Osteoblast (primary cell): Measurements from ENCODE around the gene RPA1. TPM values are rescaled to one million over a fixed set of nuclear protein-coding genes. Genes with fewer than 3 reads are reported as not detected.

Experiments used
- DNase-seq: peaks from one replicate; pipeline ENCODE4 v3.0.0; 2011; ENCODE audit warnings: low spot score, mixed read lengths; ENCODE audit not compliant: insufficient read length; ENCODE audit errors: missing footprints
- H2AFZ ChIP-seq: 2 replicates; pipeline ENCODE4 v1.6.0; 2011; ENCODE audit warnings: mild to moderate bottlenecking, low read length
- H3K27ac ChIP-seq: 2 replicates; pipeline ENCODE4 v1.5.1; 2011; ENCODE audit warnings: mild to moderate bottlenecking, low read depth, low read length, moderate library complexity
- H3K27me3 ChIP-seq: 2 replicates; pipeline ENCODE4 v1.6.0; 2012; ENCODE audit warnings: mild to moderate bottlenecking, control low read depth, inconsistent platforms, low read length, moderate library complexity; ENCODE audit not compliant: insufficient read depth
- H3K36me3 ChIP-seq: 2 replicates; pipeline ENCODE4 v1.5.1; 2011; ENCODE audit warnings: mild to moderate bottlenecking, low read length, control low read depth, moderate library complexity; ENCODE audit not compliant: insufficient read depth
- H3K4me1 ChIP-seq: 2 replicates; pipeline ENCODE4 v1.5.1; 2011; ENCODE audit warnings: mild to moderate bottlenecking, low read length, control low read depth, moderate library complexity; ENCODE audit not compliant: insufficient read depth
- H3K4me2 ChIP-seq: 2 replicates; pipeline ENCODE4 v1.6.0; 2011; ENCODE audit warnings: mild to moderate bottlenecking, low read length; ENCODE audit not compliant: insufficient read depth
- H3K4me3 ChIP-seq: fragments of 200-600 bp; sonication (generic); 3 replicates; pipeline ENCODE4 v1.5.1; 2012; ENCODE audit warnings: mild to moderate bottlenecking, low read length, inconsistent platforms; ENCODE audit not compliant: insufficient read depth
- H3K79me2 ChIP-seq: 2 replicates; pipeline ENCODE4 v1.6.0; 2012; ENCODE audit warnings: mild to moderate bottlenecking, low read length, control low read depth, inconsistent platforms; ENCODE audit not compliant: insufficient read depth
- H3K9me3 ChIP-seq: 2 replicates; pipeline ENCODE4 v1.5.1; 2011; ENCODE audit warnings: low read depth, low read length, control low read depth
- H4K20me1 ChIP-seq: 2 replicates; pipeline ENCODE4 v1.6.0; 2012; ENCODE audit warnings: mild to moderate bottlenecking, low read length, control low read depth; ENCODE audit not compliant: insufficient read depth
- total RNA-seq: library from RNA; depleted of rRNA; stranded (reverse); fragments of >200 nt; gene quantifications from 2 replicates; pipeline ENCODE4 v1.2.3, GENCODE V29; 2012
- TF ChIP-seq, protein P1 (sequence below): IDR thresholded peaks from 2 replicates; pipeline ENCODE4 v1.5.1; 2011; ENCODE audit warnings: mild to moderate bottlenecking, low read depth, low read length, moderate library complexity; ENCODE audit errors: extremely low read depth

RPA1 gene
- total RNA-seq, 1 donor = 14.8 TPM

DNA sequence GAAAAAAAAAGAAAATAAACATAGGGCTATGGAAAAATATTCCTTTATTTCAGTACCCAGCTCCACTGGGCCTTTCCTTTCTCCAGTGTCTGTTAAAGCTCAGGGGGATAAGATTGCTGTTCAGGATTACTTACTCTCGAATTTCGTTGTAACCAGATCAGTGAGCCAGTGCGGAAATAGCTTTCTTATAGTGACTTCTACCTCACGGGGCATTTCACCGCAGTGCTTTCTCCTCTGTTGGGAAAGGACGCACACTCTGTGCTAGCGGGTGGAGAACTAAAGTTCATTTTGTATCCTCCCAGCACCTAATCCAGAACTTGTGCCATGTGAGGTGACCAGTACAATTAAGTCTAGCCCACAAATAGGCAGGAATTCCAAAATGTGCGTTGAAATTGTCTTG is 38.3 kb downstream of the RPA1 start:
- no peak for DNase-seq
- Histone ChIP-seq H3K36me3 (peaks cover 13% of the 10 kb centered on the region), H3K27me3 (no peaks in the 10 kb centered on the region), H3K9me3 (no peaks in the 10 kb centered on the region), H3K4me3 (no peak overlapping the region), H3K79me2 (no peaks in the 10 kb centered on the region), H3K27ac (no peak overlapping the region), H4K20me1 (no peaks in the 10 kb centered on the region), H3K4me2 (no peak overlapping the region), H3K4me1 (no peaks in the 10 kb centered on the region), H2AFZ (no peak overlapping the region)
- TF ChIP-seq, protein P1, sequence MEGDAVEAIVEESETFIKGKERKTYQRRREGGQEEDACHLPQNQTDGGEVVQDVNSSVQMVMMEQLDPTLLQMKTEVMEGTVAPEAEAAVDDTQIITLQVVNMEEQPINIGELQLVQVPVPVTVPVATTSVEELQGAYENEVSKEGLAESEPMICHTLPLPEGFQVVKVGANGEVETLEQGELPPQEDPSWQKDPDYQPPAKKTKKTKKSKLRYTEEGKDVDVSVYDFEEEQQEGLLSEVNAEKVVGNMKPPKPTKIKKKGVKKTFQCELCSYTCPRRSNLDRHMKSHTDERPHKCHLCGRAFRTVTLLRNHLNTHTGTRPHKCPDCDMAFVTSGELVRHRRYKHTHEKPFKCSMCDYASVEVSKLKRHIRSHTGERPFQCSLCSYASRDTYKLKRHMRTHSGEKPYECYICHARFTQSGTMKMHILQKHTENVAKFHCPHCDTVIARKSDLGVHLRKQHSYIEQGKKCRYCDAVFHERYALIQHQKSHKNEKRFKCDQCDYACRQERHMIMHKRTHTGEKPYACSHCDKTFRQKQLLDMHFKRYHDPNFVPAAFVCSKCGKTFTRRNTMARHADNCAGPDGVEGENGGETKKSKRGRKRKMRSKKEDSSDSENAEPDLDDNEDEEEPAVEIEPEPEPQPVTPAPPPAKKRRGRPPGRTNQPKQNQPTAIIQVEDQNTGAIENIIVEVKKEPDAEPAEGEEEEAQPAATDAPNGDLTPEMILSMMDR = no peak

DNA sequence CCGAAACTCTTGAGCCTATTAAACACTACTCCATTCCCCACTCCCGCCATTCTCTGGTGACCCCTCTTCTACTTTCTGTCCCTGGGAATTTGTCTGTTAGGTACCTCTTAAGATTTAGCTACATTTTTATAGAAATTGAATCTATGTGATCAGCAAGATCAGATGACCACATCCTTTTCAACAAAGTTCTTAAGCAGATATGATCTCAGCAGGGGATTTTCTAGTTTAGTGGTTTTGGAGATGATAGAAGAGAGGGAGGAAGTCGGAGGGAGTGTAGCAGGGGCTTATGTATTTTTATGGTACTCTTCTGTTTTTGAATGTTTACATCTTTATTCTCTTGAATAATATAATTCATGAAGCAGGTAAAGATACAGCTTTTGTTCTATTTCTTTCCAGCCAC is 40.8 kb downstream of the RPA1 start:
- Histone ChIP-seq H3K27me3 (no peaks in the 10 kb centered on the region), H2AFZ (no peak overlapping the region), H3K9me3 (no peaks in the 10 kb centered on the region), H3K36me3 (peaks cover 20% of the 10 kb centered on the region), H3K4me3 (no peak overlapping the region), H3K4me2 (no peak overlapping the region), H3K27ac (no peak overlapping the region), H3K4me1 (no peaks in the 10 kb centered on the region), H3K79me2 (no peaks in the 10 kb centered on the region), H4K20me1 (no peaks in the 10 kb centered on the region)
- DNase-seq = no peak
- TF ChIP-seq, protein P1 = no peak

DNA sequence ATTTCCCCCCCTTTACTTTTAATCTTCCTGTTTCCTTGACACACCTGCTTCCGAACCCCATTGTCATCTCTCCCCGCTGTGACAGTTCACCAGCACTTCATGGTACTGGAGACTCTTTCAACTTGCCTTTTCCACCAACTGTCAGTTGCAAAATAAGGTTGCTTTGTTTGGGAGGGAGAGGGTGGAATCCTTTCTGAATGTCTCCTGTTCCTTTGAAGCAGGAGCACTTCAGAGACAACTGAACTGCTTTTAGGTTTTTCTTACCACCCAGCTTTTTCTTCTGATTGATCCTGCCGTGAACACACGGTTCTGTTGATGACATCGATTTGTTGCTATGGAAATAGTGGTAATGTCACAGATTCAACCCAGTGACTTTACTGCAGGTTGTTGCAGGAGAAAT is 42.0 kb downstream of the RPA1 start:
- no peaks in the 10 kb centered on the region for H4K20me1 ChIP-seq
- no peaks in the 10 kb centered on the region for H3K27me3 ChIP-seq
- H3K79me2 ChIP-seq = no peaks in the 10 kb centered on the region
- no peak overlapping the region for H2AFZ ChIP-seq
- DNase-seq = no peak
- no peak overlapping the region for H3K4me2 ChIP-seq
- H3K36me3 ChIP-seq = peaks cover 27% of the 10 kb centered on the region
- TF ChIP-seq, protein P1 = no peak
- no peak overlapping the region for H3K4me3 ChIP-seq
- no peak overlapping the region for H3K27ac ChIP-seq
- H3K4me1 ChIP-seq = no peaks in the 10 kb centered on the region
- no peaks in the 10 kb centered on the region for H3K9me3 ChIP-seq

DNA sequence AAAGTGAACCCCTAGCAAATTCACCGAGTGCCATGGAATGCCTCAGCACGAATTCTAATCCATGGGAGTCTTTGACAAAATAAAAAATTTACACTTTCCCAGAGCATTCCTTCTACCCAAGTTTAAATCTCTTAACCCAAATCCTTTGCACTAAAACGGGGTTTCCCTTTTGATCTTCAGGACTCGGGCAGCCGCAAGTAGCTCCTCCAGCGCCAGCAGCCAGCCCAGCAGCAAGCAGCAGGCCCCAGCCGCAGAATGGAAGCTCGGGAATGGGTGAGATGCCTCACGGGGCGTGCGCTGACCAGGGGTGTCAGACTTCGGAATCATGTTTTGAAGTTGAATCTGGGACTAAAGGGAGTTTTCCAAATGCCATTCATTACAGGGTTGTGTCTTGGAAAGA is 42.4 kb downstream of the RPA1 start:
- H2AFZ ChIP-seq = no peak overlapping the region
- TF ChIP-seq, protein P1 = no peak
- H3K36me3 ChIP-seq = peaks cover 32% of the 10 kb centered on the region
- no peaks in the 10 kb centered on the region for H3K27me3 ChIP-seq
- H3K27ac ChIP-seq = no peak overlapping the region
- H3K4me2 ChIP-seq = no peak overlapping the region
- no peak for DNase-seq
- no peaks in the 10 kb centered on the region for H3K79me2 ChIP-seq
- no peak overlapping the region for H3K4me3 ChIP-seq
- H4K20me1 ChIP-seq = no peaks in the 10 kb centered on the region
- no peaks in the 10 kb centered on the region for H3K4me1 ChIP-seq
- H3K9me3 ChIP-seq = no peaks in the 10 kb centered on the region
